Heart left ventricle (tissue), 16 donors: Measurements from ENCODE around the gene SERINC3. TPM values are rescaled to one million over a fixed set of nuclear protein-coding genes. Genes with fewer than 3 reads are reported as not detected.
A peak's percentile ranks its signal among the peaks of the same experiment; 100 is the strongest.

Source experiments
- ATAC-seq, 4 donors: fragments of 200-7000 bp; cut with Tn5 transposase; one replicate each; pipeline ENCODE4 v1.9.1; 2020 to 2022; ENCODE audit warnings: moderate library complexity in 4 of 4, mild to moderate bottlenecking in 3 of 4, moderate number of reproducible peaks in 1 of 4
- DNase-seq, 5 donors: peaks; one replicate each; pipeline ENCODE4 v3.0.0-alpha.2; 2020
- H3K27ac ChIP-seq, 12 donors: fragments of 200-600 bp; sonication (generic) in 4 of 12; one replicate each; pipeline versions ENCODE4 v1.5.0 to v1.8.0; 2016 to 2022; ENCODE audit warnings: mild to moderate bottlenecking in 2 of 12
- H3K27me3 ChIP-seq, 9 donors: fragments of 200-600 bp; sonication (generic) in 2 of 9; one replicate each; pipeline versions ENCODE4 v1.5.1 to v1.8.0; 2016 to 2022; ENCODE audit warnings: mild to moderate bottlenecking in 3 of 9
- H3K36me3 ChIP-seq, 9 donors: fragments of 200-600 bp; sonication (generic) in 2 of 9; one replicate each; pipeline versions ENCODE4 v1.5.0 to v1.8.0; 2018 to 2022; ENCODE audit warnings: mild to moderate bottlenecking in 2 of 9
- H3K4me1 ChIP-seq, 12 donors: fragments of 200-600 bp; sonication (generic) in 4 of 12; one replicate each; pipeline versions ENCODE4 v1.5.0 to v1.8.0; 2016 to 2022; ENCODE audit warnings: mild to moderate bottlenecking in 3 of 12
- H3K4me3 ChIP-seq, 12 donors: fragments of 200-600 bp; sonication (generic) in 4 of 12; one replicate each; pipeline versions ENCODE4 v1.5.0 to v1.8.0; 2017 to 2022; ENCODE audit warnings: mild to moderate bottlenecking in 9 of 12, moderate library complexity in 4 of 12
- H3K9me3 ChIP-seq, 12 donors: fragments of 200-600 bp; sonication (generic) in 4 of 12; one replicate each; pipeline versions ENCODE4 v1.5.0 to v1.8.0; 2016 to 2022; ENCODE audit warnings: mild to moderate bottlenecking in 1 of 12
- CTCF ChIP-seq, 12 donors: fragments of 200-600 bp; sonication (generic) in 4 of 12; IDR thresholded peaks; one replicate each; pipeline versions ENCODE4 v1.5.0 to v1.8.0; 2018 to 2022; ENCODE audit warnings: antibody characterized with exemption in 12 of 12, mild to moderate bottlenecking in 5 of 12
- POLR2A ChIP-seq, 2 donors: fragments of 450-650 bp; IDR thresholded peaks; one replicate each; pipeline ENCODE4 v1.6.1; 2017; ENCODE audit warnings: antibody characterized with exemption in 2 of 2, mild to moderate bottlenecking in 2 of 2, moderate library complexity in 2 of 2
- WGBS, 4 donors: extraction: QIAGEN DNeasy Blood & Tissue Kit in 2 of 4; methylation state at CpG; one replicate each; pipeline versions ENCODE4 v1.1.5 to v1.1.7; 2013 to 2018; 5-methylcytosine and 5-hydroxymethylcytosine counted together
- intact Hi-C, 10 donors: fragments of 100-400 bp; cut with DNase I; formaldehyde crosslinking; loops; one replicate each; pipeline versions ENCODE4 v1.11.1 to v1.14.2; 2022
- polyA plus RNA-seq, 2 donors: library from polyadenylated mRNA; stranded (reverse); fragments of 200-250 nt; gene quantifications; one replicate each; pipeline ENCODE4 v1.2.3, GENCODE V29; 2013
- total RNA-seq, 9 donors: library from RNA; depleted of rRNA in 2 of 9; stranded (reverse); fragments of >200 nt in 2 of 9; fragmentation: NEBNext Ultra II Directional in 3 of 9; extraction: Animal tissue kit (Norgen Biotek cat#: 25700) in 3 of 9; gene quantifications; one replicate each; pipeline versions ENCODE4 v1.1.0 to v1.2.4, GENCODE V29; 2016 to 2023
- donor health status: ischemic (EF 13 %, LVEDD 7.1; RV severe dilation, severe dysfunction).
- donor health status: healthy with polysubstance abuse.
- donor health status: DM: no; HTN: yes; CAD: no.
- donor health status: DM: no; HTN: no; CAD: no.
- donor health status: ischemic (EF 25% LVEDD 6.9; RV normal size, moderate dysfunction).
- donor health status: ischemic (EF 25% LVEDD 5.7; RV mildly dilated, moderate dysfunction).
- donor health status: healthy.
- donor health status: DM: yes; HTN: yes; CAD: no.
- donor health status: ischemic (EF 35%, LVEDD 5.7; RV mildly dilated, moderate dysfunction).
- donor health status: nonischemic (EF 11% LVEDD 7.7; RV severe dilation, severe dysfunction).
- donor health status: DM: yes; HTN: yes; CAD: no.
- donor health status: PGD.
- donor health status: ischemic (EF 29% LVEDD 5.4; RV normal size, mild dysfunction).
- donor health status: nonischemic (EF 23%, LVEDD 6.1; RV moderate dilation, normal function).

Gene SERINC3
- total and polyA plus RNA-seq, 11 donors, result 32.9 to 114 (median 96.2) TPM

- no peak for ATAC-seq
- no peak for DNase-seq
- no peak for TF ChIP-seq POLR2A (IDR thresholded peaks at IDR 0.05)
- TF ChIP-seq CTCF (IDR thresholded peaks at IDR 0.05), result no peak
- WGBS, 4 donors, result 64 to 70% (median 66%) methylated on average over 6 to 7 of the region's 7 CpGs
- intact Hi-C loops, result loop anchor here in 1 of 10 donors (10.0 kb wide), 1 partner anchor 56 kb away; no protein-coding TSS in a partner anchor
- Histone ChIP-seq H3K36me3 (no peaks in the 10 kb centered on the region), H3K27me3 (peaks cover 0 to 6% (median 0%) of the 10 kb centered on the region in 9 donors), H3K27ac (no peak overlapping the region), H3K4me3 (no peak overlapping the region), H3K4me1 (no peaks in the 10 kb centered on the region), H3K9me3 (no peaks in the 10 kb centered on the region)
Measured at GRCh38 chr20:44450903-44451450, 70.9 kb downstream of the SERINC3 start.

- no peak overlapping the region for H3K4me3 ChIP-seq
- no peaks in the 10 kb centered on the region for H3K4me1 ChIP-seq
- 56 to 61% (median 57%) methylated on average over 3 of the region's 3 CpGs for WGBS, 4 donors
- no peak for TF ChIP-seq POLR2A (IDR thresholded peaks at IDR 0.05)
- no peak for TF ChIP-seq CTCF (IDR thresholded peaks at IDR 0.05)
- DNase-seq, result no peak
- ATAC-seq, result no peak
- peaks cover 0 to 6% (median 0%) of the 10 kb centered on the region in 9 donors for H3K27me3 ChIP-seq
- intact Hi-C loops, result loop anchor here in 1 of 10 donors (10.0 kb wide), 1 partner anchor 56 kb away; no protein-coding TSS in a partner anchor
- no peaks in the 10 kb centered on the region for H3K9me3 ChIP-seq
- no peaks in the 10 kb centered on the region for H3K36me3 ChIP-seq
- H3K27ac ChIP-seq, result no peak overlapping the region
Measured at GRCh38 chr20:44450281-44450889, 71.5 kb downstream of the SERINC3 start.

- 86 to 90% (median 87%) methylated on average over 7 of the region's 7 CpGs for WGBS, 4 donors
- no peak overlapping the region for H3K4me3 ChIP-seq
- TF ChIP-seq CTCF (IDR thresholded peaks at IDR 0.05), result no peak
- no peaks in the 10 kb centered on the region for H3K36me3 ChIP-seq
- no peaks in the 10 kb centered on the region for H3K4me1 ChIP-seq
- no peak for ATAC-seq
- DNase-seq, result no peak
- no peak overlapping the region for H3K27ac ChIP-seq
- H3K27me3 ChIP-seq, result peaks cover 0 to 6% (median 0%) of the 10 kb centered on the region in 9 donors
- H3K9me3 ChIP-seq, result no peaks in the 10 kb centered on the region
- intact Hi-C loops, result loop anchor here in 1 of 10 donors (10.0 kb wide), 1 partner anchor 55 kb away; no protein-coding TSS in a partner anchor
Measured at GRCh38 chr20:44449864-44450263, 72.0 kb downstream of the SERINC3 start.

- H3K27ac ChIP-seq, result no peak overlapping the region
- no peak overlapping the region for H3K4me3 ChIP-seq
- DNase-seq, result no peak
- peak in 3 of 12 donors; percentile 8 to 11 (median 9) for TF ChIP-seq CTCF (IDR thresholded peaks at IDR 0.05)
- no peak for TF ChIP-seq POLR2A (IDR thresholded peaks at IDR 0.05)
- H3K36me3 ChIP-seq, result no peaks in the 10 kb centered on the region
- ATAC-seq, result no peak
- no peaks in the 10 kb centered on the region for H3K9me3 ChIP-seq
- H3K4me1 ChIP-seq, result no peaks in the 10 kb centered on the region
- intact Hi-C loops, result no loop called here
- H3K27me3 ChIP-seq, result peaks cover 0 to 6% (median 0%) of the 10 kb centered on the region in 9 donors
- 62 to 73% (median 65%) methylated on average over 9 of the region's 9 CpGs for WGBS, 4 donors
Measured at GRCh38 chr20:44448753-44449546, 72.9 kb downstream of the SERINC3 start.
